ENCODE data around the gene KDM7A.

DNA sequence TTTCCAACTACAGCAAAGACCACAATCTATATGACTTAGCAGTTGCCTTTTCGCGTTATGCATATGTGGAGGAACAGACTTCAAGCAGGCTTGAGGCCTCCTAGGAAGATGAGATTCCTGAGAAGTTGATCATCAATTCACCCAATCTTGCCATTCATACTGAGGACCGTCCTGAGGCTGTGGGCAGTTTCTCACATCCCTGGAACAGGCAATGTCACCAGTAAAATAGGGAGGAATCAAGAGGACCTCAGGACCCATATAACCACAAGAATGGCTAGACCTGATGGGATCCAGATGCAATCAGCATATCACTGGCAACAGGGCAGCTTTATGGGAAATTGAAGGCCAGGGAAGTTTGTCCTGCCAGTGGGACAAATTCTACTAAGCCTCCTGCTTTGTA, 17.3 kb downstream of the KDM7A start:
- no peak for TF ChIP-seq EP300 (IDR thresholded peaks at IDR 0.05; ENCODE audit: borderline replicate concordance in 1 of 2, low read depth in 2 of 2, low read length in 2 of 2)
- no peak for TF ChIP-seq POLR2A (IDR thresholded peaks at IDR 0.05; ENCODE audit: control extremely low read depth in 1 of 2, low read depth in 2 of 2, low read length in 2 of 2)
- no peak for TF ChIP-seq PHF8 (conservative IDR thresholded peaks at IDR 0.05; ENCODE audit: low read depth, low read length)
- TF ChIP-seq, protein P1, sequence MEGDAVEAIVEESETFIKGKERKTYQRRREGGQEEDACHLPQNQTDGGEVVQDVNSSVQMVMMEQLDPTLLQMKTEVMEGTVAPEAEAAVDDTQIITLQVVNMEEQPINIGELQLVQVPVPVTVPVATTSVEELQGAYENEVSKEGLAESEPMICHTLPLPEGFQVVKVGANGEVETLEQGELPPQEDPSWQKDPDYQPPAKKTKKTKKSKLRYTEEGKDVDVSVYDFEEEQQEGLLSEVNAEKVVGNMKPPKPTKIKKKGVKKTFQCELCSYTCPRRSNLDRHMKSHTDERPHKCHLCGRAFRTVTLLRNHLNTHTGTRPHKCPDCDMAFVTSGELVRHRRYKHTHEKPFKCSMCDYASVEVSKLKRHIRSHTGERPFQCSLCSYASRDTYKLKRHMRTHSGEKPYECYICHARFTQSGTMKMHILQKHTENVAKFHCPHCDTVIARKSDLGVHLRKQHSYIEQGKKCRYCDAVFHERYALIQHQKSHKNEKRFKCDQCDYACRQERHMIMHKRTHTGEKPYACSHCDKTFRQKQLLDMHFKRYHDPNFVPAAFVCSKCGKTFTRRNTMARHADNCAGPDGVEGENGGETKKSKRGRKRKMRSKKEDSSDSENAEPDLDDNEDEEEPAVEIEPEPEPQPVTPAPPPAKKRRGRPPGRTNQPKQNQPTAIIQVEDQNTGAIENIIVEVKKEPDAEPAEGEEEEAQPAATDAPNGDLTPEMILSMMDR (IDR thresholded peaks at IDR 0.05; ENCODE audit: control extremely low read depth in 1 of 3, insufficient read depth in 1 of 3, low read depth in 1 of 3, low read length in 3 of 3): no peak
- no peak for TF ChIP-seq CHD2 (IDR thresholded peaks at IDR 0.05; ENCODE audit: low read length)
- no peak for TF ChIP-seq MAFK (IDR thresholded peaks at IDR 0.05; ENCODE audit: low read depth, low read length)
- no peak for TF ChIP-seq EZH2 (IDR thresholded peaks at IDR 0.05; ENCODE audit: low read depth, low read length, severe bottlenecking)
- TF ChIP-seq POLR2AphosphoS5 (IDR thresholded peaks at IDR 0.05; ENCODE audit: low read depth, low read length): no peak
